Keratinocyte (primary cell): ENCODE data around the gene CD27. TPM values are rescaled to one million over a fixed set of nuclear protein-coding genes. Genes with fewer than 3 reads are reported as not detected.
"Not testable (repeated sequence)": the region's sequence is repeated elsewhere in the genome, so short reads cannot be mapped to it uniquely, and the experiment has no call there.

Source experiments
- DNase-seq: peaks from one replicate; pipeline ENCODE4 v3.0.0-alpha.2; 2011; ENCODE audit warnings: low read depth, missing footprints, low spot score
- FAIRE-seq: peaks from 2 replicates; lab custom pipeline; 2011; peaks lifted over from hg19 to GRCh38; lab: Jason Lieb, UNC
- H2AFZ ChIP-seq: 2 replicates; pipeline ENCODE4 v1.6.0; 2012; ENCODE audit warnings: low read length, control low read depth, inconsistent platforms; ENCODE audit not compliant: control insufficient read depth
- H3K27ac ChIP-seq: 2 replicates; pipeline ENCODE4 v1.5.1; 2011; ENCODE audit warnings: low read length; ENCODE audit not compliant: control insufficient read depth, insufficient read depth
- H3K27me3 ChIP-seq: 3 replicates; pipeline ENCODE4 v1.6.0; 2011; ENCODE audit warnings: low read length; ENCODE audit not compliant: control insufficient read depth, insufficient read depth; ENCODE audit errors: extremely low read depth
- H3K36me3 ChIP-seq, 2 experiments: 2 replicates in 1 of 2; 3 replicates in 1 of 2; pipeline ENCODE4 v1.5.1; 2011; ENCODE audit warnings: low read length in 2 of 2, mild to moderate bottlenecking in 1 of 2; ENCODE audit not compliant: control insufficient read depth in 2 of 2, insufficient read depth in 2 of 2; ENCODE audit errors: extremely low read depth in 1 of 2
- H3K4me1 ChIP-seq: 3 replicates; pipeline ENCODE4 v1.5.1; 2011; ENCODE audit warnings: low read length; ENCODE audit not compliant: control insufficient read depth, insufficient read depth; ENCODE audit errors: extremely low read depth
- H3K4me2 ChIP-seq: 3 replicates; pipeline ENCODE4 v1.6.0; 2011; ENCODE audit warnings: low read depth, low read length; ENCODE audit not compliant: control insufficient read depth, insufficient read depth; ENCODE audit errors: extremely low read depth
- H3K4me3 ChIP-seq, 3 experiments: fragments of 200-600 bp in 1 of 3; sonication (generic) in 1 of 3; 2 replicates in 2 of 3; 3 replicates in 1 of 3; pipeline ENCODE4 v1.5.1; 2011 to 2016; ENCODE audit warnings: low read length in 3 of 3, mild to moderate bottlenecking in 3 of 3, control low read depth in 2 of 3, inconsistent platforms in 1 of 3, low read depth in 1 of 3, mixed read lengths in 1 of 3, mixed run types in 1 of 3, moderate library complexity in 1 of 3; ENCODE audit not compliant: control insufficient read depth in 2 of 3, insufficient read depth in 2 of 3; ENCODE audit errors: extremely low read depth in 1 of 3
- H3K79me2 ChIP-seq: 2 replicates; pipeline ENCODE4 v1.6.0; 2012; ENCODE audit warnings: low read length; ENCODE audit not compliant: control insufficient read depth, insufficient read depth
- H3K9ac ChIP-seq: 3 replicates; pipeline ENCODE4 v1.6.0; 2011; ENCODE audit warnings: low read length; ENCODE audit not compliant: control insufficient read depth, insufficient read depth; ENCODE audit errors: extremely low read depth
- H3K9me1 ChIP-seq: 3 replicates; pipeline ENCODE4 v1.6.0; 2011; ENCODE audit warnings: low read length; ENCODE audit not compliant: control insufficient read depth, insufficient read depth; ENCODE audit errors: extremely low read depth
- H3K9me3 ChIP-seq: 2 replicates; pipeline ENCODE4 v1.5.1; 2012; ENCODE audit warnings: low read depth, low read length; ENCODE audit not compliant: control insufficient read depth
- H4K20me1 ChIP-seq: 3 replicates; pipeline ENCODE4 v1.6.0; 2011; ENCODE audit warnings: low read length; ENCODE audit not compliant: control insufficient read depth, insufficient read depth; ENCODE audit errors: extremely low read depth
- CTCF ChIP-seq, 3 experiments: IDR thresholded peaks in 1 of 3; conservative IDR thresholded peaks in 1 of 3; optimal IDR thresholded peaks in 1 of 3; 2 replicates in 2 of 3; 3 replicates in 1 of 3; pipeline versions ENCODE3 to v1.5.1; 2011; ENCODE audit warnings: low read length in 3 of 3, mild to moderate bottlenecking in 3 of 3, moderate library complexity in 2 of 3, control low read depth in 1 of 3, inconsistent platforms in 1 of 3; ENCODE audit not compliant: insufficient read depth in 2 of 3; ENCODE audit errors: extremely low read depth in 1 of 3
- EZH2 ChIP-seq: IDR thresholded peaks from one replicate; pipeline ENCODE4 v1.6.1; 2012; ENCODE audit warnings: inconsistent platforms, mild to moderate bottlenecking, low read length, moderate library complexity
- dilution Hi-C: fragments of 300-500 bp; cut with MboI; formaldehyde crosslinking; loops from one replicate; pipeline ENCODE4 v1.7.0; 2020; ENCODE audit warnings: low sequenced_read_pairs; ENCODE audit not compliant: extremely low pct_ligation_motif_present
- polyA plus RNA-seq, 5 experiments: library from polyadenylated mRNA; depleted of rRNA in 3 of 5; stranded (reverse) in 3 of 5; stranded (forward) in 1 of 5; unstranded in 1 of 5; fragments of >200 nt; gene quantifications; 1 replicate in 1 of 5; 2 replicates in 3 of 5; 3 replicates in 1 of 5; pipeline versions ENCODE4 v1.2.1 to v1.2.3, GENCODE V29; 2011 to 2012; ENCODE audit warnings: missing spikeins in 2 of 5, low read depth in 1 of 5, low replicate concordance in 1 of 5

CD27 gene
- polyA plus RNA-seq, 1 donor (not counting 4 experiments of a cell fraction or from before 2014, with no cell fraction given) = not detected

- Histone ChIP-seq H3K4me3 (no peak overlapping the region), H3K4me1 (peaks cover 8% of the 10 kb centered on the region), H3K27me3 (no peaks in the 10 kb centered on the region), H3K9me1 (no peaks in the 10 kb centered on the region), H3K9me3 (no peaks in the 10 kb centered on the region), H3K9ac (no peak overlapping the region), H3K79me2 (no peaks in the 10 kb centered on the region), H3K36me3 (no peaks in the 10 kb centered on the region), H4K20me1 (no peaks in the 10 kb centered on the region), H3K4me2 (no peak overlapping the region), H3K27ac (no peak overlapping the region), H2AFZ (no peak overlapping the region)
- no peak for DNase-seq
- dilution Hi-C loops = no loop called here
- TF ChIP-seq EZH2 (no peak), CTCF (optimal IDR thresholded peaks at IDR 0.05 in 1 of 3, IDR thresholded peaks at IDR 0.05 in 1 of 3, conservative IDR thresholded peaks at IDR 0.05 in 1 of 3; ENCODE audit: extremely low read depth in 1 of 3, insufficient read depth in 2 of 3, low read length in 3 of 3) (no peak)
- FAIRE-seq = no peak
Observed at GRCh38 chr12:6425590-6426531, 18.9 kb upstream of the CD27 start.

DNA sequence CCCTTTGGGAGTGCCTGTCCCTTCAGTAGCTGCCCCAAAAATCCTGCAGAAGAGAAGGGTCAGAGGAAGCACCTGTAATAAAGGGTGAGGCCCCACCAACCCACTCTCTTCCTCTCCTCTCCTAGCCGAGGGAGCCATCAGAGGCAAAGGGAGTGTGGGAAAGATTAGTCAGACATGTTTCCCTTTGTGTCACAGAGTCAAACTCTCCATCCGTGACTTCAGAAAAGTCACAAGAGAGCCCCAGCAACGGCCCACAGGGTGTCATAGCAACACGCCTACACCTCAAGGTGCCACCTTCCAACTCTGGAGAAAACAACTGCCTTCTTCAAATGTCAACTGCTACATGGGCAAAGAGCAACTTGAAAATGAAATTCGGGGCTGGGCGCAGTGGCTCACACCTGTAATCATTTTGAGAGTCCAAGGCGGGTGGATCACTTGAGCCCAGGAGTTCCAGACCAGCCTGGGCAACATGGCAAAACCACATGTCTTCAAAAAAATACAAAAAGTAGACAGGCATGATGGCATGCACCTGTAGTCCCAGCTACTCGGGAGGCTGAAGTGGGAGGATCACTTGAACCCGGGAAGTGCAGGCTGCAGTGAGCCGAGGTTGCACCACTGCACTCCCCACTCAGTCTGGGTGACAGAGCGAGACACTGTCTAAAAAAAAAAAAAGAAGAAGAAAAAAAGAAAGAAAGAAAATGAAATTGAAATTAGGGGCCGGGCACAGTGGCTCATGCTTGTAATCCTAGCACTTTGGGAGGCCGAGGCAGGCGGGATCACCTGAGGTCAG is 17.7 kb upstream of the CD27 start:
- Histone ChIP-seq H3K9me3 (no peaks in the 10 kb centered on the region), H3K36me3 (no peaks in the 10 kb centered on the region), H2AFZ (no peak overlapping the region), H3K9ac (no peak overlapping the region), H3K4me3 (no peak overlapping the region), H3K4me1 (peaks cover 15% of the 10 kb centered on the region), H3K27me3 (no peaks in the 10 kb centered on the region), H3K27ac (no peak overlapping the region), H3K9me1 (no peaks in the 10 kb centered on the region), H4K20me1 (no peaks in the 10 kb centered on the region), H3K4me2 (no peak overlapping the region), H3K79me2 (no peaks in the 10 kb centered on the region)
- TF ChIP-seq EZH2 = no peak
- DNase-seq = no peak
- dilution Hi-C loops = no loop called here
- FAIRE-seq = no peak

GRCh38 chr12:6427796-6428195 is 17.0 kb upstream of the CD27 start:
- H3K9me3 ChIP-seq, H3K9ac ChIP-seq, H4K20me1 ChIP-seq, H3K27ac ChIP-seq, dilution Hi-C loops, DNase-seq, FAIRE-seq, H3K9me1 ChIP-seq, H2AFZ ChIP-seq, H3K27me3 ChIP-seq, H3K79me2 ChIP-seq, H3K4me2 ChIP-seq, H3K4me3 ChIP-seq, H3K36me3 ChIP-seq: not testable (repeated sequence)
- peaks cover 15% of the 10 kb centered on the region for H3K4me1 ChIP-seq
